NCI-H2196 treated with DMSO at 0.1 percent for 48 hours (cell line): ENCODE data around the gene SP1.
A peak's percentile ranks its signal among the peaks of the same experiment; 100 is the strongest.
"Not testable (repeated sequence)": the region's sequence is repeated elsewhere in the genome, so short reads cannot be mapped to it uniquely, and the experiment has no call there.

Experiments
- DNase-seq: peaks from one replicate; lab custom pipeline; 2025; ENCODE audit not compliant: unreplicated experiment; lab: John Stamatoyannopoulos, UW

SP1 gene

DNA sequence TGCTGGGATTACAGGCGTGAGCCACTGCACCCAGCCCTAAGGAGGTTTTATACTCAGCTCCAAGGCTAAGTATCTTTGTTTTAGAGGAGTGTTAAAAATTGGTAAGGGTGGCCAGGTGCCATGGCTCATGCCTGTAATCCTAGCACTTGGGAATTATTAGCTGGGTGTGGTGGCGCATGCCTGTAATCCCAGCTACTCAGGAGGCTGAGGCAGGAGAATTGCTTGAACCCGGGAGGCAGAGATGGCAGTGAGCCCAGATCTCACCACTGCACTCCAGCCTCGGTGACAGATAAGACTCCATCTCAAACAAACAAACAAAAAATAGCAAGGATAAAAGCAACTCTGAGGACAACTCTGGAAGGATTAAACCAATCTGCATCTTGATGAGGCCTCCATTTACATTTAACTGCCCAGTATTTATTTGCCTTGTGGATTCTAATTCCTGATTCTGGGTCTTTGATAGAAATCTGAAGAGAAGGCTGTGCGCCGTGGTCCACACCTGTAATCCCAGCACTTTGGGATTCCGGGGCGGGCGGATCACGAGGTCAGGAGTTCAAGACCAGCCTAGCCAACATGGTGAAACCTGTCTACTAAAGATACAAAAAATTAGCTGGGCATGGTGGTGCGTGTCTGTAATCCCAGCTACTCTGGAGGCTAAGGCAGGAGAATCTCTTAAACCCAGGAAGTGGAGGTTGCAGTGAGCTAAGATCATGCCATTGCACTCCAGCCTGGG is 64.8 kb downstream of the SP1 start:
- DNase-seq = not testable (repeated sequence)

DNA sequence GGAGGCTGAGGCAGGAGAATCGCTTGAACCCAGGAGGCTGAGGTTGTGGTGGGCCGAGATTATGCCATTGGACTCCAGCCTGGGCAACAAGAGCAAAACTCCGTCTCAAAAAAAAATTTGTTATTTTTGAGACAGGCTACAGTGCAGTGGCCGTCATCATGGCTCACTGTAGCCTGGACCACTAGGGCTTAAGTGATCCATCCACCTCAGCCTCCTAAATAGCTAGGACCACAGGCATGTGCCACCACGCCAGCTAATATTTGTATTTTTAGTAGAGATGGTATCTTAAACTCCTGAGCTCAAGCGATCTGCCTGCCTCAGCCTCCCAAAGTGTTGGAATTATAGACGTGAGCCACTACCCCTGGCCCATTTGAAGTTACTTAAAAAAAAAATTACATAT is 71.0 kb downstream of the SP1 start:
- DNase-seq = no peak

DNA sequence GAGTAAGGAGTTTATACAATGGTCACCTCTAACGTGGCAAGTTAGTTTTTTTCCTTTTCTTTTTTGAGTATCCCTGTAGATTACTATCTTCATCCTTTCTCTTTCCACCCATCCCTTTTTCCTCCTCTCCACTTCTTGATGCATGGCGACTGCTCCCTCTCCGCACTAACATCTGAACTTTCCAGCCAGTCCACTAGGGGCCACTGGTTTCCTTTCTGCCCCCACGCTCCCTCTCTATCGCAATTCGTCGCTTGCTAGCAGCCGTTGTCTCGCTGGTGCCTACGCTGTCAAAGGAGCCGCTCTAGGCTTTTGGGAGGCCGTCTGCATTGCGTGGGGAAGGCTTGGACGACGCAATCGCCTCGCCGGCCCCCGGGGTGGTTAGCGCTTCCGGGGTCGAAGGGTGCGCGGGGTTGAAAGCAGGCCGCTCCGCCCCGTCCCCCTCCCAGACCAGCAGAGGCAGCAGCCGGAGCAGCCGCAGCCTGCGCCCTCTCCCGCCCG is 71.7 kb downstream of the SP1 start, which contains the start of gene PCBP2:
Gene PCBP2, plus strand, starts transcription at position 442 of the 498 bp plus-strand sequence. CDS start 2,699 bp downstream, outside the sequence.
- DNase-seq = peak; percentile 98

DNA sequence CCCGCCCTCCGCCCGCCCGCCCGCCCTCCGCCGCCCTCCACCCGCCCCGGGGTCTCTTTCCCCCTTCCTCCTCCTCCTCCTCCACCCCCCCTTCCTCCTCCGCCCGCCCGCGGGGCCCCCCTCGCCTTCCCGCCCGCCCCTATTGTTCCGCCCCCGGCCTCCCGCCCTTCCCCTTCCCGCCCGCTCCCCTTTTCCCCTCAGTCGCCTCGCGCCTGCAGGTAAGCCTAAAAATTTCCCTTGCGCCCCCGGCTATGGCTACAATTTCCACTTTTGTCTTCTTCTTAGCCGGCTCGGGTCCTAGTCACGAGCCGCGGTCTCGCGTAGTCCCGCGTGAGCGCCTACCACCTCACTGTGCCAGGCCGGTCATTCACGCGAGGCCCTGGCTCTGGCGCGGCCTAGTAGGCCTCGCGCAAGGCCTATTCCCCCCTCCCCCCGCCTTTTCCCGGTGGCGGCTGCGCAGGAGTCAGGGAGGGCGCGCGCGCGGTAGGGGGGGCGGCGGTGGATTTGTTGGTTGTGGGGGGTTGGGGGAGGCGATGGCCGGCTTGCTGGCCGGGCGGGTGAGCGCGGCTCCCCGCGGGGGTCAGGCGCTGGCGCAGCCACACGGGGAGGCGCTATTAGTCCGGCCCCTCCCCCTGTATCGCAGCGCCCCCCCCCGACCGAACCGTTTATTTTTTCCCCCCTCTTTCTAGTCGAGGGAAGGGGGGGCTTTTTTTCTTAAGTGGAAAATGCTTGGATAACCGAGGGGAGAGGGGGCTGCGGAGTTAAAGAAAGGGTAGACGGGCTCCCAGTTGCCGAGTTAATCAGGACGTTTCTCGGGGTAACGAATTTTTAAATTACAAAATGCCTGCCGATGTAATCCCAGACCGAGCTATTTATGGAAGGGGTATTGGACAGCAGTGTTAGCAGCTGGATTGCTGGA is 72.4 kb downstream of the SP1 start:
- DNase-seq = peak; percentile 67

DNA sequence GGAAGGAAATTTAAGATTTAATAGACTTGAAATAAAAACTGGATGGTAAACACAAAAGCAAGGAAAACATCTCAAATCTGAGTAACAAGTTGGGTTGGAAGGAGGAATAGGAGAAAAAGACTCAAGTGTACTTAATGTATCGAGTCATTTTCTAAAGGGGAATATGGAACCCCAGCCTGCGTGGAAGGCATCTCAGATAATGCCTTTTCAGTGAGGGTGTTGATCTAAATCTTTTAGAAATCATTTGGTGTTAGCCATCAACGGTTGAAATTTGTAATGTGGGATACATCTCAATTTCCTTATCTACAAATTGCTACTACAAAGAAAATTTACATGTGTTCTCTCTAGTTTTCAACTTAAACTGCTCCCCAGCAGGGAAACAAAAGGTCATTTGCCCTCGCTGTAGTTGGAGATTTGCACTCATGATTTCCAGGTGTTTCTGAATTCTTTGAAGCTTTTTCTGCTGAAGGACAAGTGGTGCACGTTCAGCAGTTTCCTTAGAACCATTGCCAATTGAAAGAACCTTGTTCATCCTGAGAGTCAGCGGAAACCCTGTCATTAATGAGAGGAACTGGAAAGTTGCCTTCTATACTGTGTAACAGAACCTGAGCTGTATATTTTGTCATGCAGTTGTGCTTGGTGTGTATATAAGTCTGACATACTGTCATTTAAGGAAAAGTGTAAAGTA is 74.1 kb downstream of the SP1 start:
- DNase-seq = no peak

DNA sequence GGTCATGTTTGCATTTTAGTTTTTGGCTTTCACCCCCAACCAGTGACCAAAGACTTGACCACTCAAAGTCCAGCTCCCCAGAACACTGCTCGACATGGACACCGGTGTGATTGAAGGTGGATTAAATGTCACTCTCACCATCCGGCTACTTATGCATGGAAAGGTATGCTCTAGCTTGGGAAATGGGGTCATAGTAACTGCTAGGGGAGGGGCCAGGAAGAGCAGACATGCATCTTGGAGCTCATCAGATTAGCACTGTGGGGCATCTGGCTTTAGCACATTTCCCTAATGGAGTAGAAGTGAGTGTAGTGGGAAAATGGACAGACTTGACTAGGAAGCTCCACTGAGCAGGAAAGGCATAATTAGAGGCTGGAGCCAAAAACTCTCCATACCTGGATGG is 74.7 kb downstream of the SP1 start:
- DNase-seq = no peak

DNA sequence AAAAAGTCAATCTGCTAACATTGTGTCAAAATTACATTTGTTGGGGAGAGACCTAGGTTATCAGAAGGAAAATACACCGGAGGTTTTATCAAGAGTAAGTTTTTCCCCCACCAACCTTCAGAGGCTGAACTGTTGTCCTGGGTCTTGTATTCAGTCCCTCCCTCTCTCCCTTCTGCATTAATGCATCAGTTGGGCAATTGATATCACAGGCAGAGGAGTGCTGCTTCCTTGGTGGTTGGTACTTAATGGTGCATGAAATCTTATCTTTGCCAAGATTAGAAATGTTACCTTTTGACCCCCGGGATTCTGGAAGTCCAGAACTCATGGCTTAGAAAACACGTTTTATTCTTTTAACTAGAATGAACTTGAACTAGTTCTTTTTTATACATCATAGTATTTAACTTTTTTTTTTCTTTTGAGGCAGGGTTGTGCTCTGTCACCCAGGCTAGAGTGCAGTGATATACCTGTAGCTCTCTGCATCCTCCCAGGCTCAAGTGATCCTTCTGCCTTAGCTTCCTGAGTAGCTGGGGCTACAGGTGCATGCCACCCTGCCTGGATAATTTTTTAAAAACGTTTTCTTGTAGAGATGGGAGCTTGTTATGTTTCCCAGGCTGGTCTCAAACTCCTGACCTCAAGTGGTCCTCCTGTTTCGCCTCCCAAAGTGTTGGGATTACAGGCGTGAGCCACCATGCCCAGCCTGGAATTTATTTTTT is 76.8 kb downstream of the SP1 start:
- no peak for DNase-seq

DNA sequence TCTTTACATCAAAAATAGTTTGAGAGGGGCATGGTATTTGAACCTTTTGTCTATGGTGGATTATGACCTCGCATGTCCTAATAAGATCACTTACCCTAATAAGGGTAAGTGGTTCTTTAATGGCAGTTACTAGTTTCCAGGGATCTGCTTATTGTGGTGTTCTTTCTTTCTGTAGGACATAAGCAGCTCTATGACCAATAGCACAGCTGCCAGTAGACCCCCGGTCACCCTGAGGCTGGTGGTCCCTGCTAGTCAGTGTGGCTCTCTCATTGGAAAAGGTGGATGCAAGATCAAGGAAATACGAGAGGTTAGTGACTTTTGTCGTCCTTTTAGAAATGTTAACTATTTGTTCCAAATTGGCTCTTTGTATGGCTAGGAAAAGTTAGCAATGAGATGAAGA is 79.1 kb downstream of the SP1 start:
- no peak for DNase-seq

DNA sequence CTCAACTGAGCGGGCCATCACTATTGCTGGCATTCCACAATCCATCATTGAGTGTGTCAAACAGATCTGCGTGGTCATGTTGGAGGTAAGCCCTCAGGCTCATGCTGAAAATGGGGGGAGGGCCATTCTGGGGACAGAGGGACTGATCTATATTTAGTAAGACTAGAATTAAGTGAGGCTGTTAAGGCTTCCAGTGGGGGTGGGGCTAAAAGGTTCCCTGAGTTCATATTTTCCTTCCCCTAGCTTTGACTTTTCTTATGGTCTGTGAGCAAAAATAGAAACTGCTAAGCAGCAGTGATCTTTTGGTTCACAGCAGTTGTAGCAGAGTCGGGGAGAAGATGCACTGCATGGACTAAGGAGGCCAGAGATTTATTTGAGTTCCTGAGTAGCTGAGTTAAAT is 81.1 kb downstream of the SP1 start:
- DNase-seq = no peak

DNA sequence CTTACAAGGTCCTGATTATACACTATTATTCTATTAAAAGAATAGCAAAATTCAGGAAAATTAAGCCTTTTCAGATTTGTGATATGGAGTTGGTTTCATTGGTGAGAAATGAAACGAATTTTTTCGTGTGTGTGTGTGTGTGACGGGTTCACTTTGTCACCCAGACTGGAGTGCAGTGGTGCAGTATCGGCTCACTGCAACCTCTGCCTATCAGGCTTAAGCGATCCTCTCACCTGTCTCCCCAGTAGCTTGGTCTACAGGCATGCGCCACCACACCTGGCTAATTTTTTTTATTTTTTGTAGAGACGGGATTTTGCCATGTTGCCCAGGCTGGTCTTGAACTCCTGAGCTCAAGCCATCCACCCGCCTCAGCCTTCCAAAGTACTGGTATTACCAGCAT is 81.6 kb downstream of the SP1 start:
- no peak for DNase-seq

DNA sequence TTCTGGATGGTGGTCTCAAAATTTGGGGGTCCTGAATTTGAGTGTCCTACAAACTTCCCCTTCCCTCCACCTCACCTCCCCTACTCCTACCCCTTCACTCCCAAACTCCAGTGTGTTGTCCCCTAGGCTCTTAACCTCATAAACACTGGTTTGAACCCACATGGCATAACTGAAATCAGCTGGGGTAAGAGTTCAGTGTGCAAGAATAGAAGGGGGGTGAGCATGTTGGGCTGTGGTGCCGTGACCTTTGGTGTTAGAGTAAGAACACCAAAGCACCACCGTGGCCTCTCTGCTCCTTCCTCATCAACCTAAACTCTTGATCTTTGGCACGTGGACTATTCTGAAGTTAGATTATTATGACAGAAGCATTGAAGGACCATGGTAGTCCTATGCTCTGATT is 83.0 kb downstream of the SP1 start:
- no peak for DNase-seq

DNA sequence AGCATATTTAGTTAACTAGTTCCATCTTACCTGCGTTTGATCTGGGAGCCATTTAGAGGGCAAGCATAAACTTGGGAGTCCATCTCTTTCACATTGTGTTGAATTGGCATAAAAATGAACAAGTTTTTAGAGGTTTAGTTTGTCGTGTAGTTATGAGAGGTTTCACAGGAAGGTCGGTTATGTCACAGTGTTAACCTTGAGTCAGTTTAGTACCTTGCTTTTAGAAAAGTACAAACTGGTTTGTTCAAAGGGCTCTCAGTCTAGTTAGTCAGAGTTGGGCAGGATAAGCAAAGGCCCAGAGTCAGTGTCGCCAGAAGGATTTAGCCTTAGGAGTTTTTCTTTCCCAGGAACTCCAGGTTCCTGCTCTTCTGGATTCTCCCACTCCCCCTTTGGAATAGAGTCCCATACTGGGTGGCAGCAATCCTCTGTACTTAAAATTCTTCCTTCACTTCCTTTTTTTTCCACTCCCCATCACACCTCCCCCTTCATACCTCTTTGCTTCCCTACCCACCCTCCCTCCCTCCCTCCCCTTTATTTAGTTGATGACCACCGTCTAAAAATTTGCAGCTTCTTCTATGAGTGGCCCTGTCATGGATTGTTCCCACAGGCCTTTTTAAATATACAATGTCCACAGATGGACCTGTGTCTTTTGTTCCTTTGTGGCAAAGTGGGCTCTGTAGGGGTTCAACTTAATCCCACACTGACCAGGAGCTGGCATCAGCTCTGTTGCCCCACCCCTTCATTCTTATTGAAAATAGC is 84.0 kb downstream of the SP1 start:
- no peak for DNase-seq

DNA sequence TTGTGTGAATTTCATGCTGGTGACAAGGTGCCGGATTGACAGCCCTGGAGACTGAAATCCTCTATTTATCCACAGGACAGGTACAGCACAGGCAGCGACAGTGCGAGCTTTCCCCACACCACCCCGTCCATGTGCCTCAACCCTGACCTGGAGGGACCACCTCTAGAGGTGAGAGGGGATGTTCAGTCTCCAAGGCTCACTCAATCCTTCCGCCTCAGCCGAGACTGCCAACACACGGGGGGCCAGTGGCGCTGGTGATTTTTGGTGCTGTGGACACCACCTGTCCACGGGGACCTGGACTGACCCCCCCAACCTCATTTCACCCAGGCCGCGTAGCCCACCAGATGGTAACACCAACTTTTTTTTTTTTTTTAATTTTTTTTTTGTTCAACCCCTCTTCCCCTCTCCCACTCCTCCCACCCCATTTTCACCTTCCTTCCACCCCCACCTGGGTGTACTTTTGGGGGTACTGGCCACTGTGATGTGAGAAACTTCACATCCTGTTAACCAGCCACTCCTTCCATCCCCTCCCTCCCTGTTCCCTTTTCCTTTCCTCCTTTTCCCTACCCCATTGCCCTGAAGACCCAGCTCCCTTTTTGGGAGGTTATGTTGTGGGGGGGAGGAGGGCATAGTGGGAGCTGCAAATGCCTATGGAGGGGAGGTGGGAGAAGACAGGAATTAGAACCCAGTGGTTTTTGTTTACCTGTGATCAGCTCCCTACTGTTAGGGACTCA is 84.9 kb downstream of the SP1 start:
- no peak for DNase-seq

DNA sequence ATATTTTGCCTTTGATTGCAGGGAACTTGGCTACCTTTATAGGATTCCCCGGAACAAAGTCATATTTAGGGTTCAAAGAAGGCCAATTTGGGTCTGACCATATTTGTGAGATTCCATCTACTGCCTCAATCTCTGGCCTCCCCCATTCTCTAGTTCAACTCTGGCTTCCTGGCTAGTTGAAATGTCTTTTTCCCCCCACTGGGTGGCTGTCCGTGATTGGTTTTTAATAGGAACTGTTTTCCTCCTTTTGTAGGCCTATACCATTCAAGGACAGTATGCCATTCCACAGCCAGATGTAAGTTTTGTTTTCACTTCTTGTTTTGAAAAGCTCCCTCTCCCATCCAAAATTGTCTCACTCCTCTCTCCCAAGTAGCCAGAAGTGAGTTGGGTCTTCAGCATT is 85.7 kb downstream of the SP1 start:
- DNase-seq = no peak
